Measurements from ENCODE around the gene FHOD3.

FHOD3 gene

GRCh38 chr18:36415171-36415570, 117.7 kb downstream of the FHOD3 start:
- Histone ChIP-seq H3K4me1 (ENCODE audit: control insufficient read depth, insufficient read depth, low read length, poor library complexity, severe bottlenecking) (no peaks in the 10 kb centered on the region), H3K27me3 (replicated peaks; ENCODE audit: control insufficient read depth, insufficient read depth, low read length, poor library complexity, severe bottlenecking) (no peaks in the 10 kb centered on the region), H3K9me3 (ENCODE audit: control insufficient read depth, low read length) (no peaks in the 10 kb centered on the region), H3K36me3 (ENCODE audit: control insufficient read depth, insufficient read depth, low read length) (no peaks in the 10 kb centered on the region), H3K27ac (ENCODE audit: insufficient read depth, low read length, poor library complexity, severe bottlenecking) (no peak overlapping the region), H3K4me3 (ENCODE audit: insufficient read depth, low read depth, low read length, poor library complexity, severe bottlenecking) (no peak overlapping the region)
- DNase-seq: no peak

GRCh38 chr18:36415625-36416024, 118.1 kb downstream of the FHOD3 start:
- H3K36me3 ChIP-seq (ENCODE audit: control insufficient read depth, insufficient read depth, low read length): no peaks in the 10 kb centered on the region

GRCh38 chr18:36419188-36419899, 121.8 kb downstream of the FHOD3 start:
- DNase-seq: no peak
- Histone ChIP-seq H3K4me3 (ENCODE audit: insufficient read depth, low read depth, low read length, poor library complexity, severe bottlenecking) (no peak overlapping the region), H3K27ac (ENCODE audit: insufficient read depth, low read length, poor library complexity, severe bottlenecking) (no peak overlapping the region), H3K9me3 (ENCODE audit: control insufficient read depth, low read length) (no peaks in the 10 kb centered on the region), H3K27me3 (replicated peaks; ENCODE audit: control insufficient read depth, insufficient read depth, low read length, poor library complexity, severe bottlenecking) (no peaks in the 10 kb centered on the region), H3K36me3 (ENCODE audit: control insufficient read depth, insufficient read depth, low read length) (no peaks in the 10 kb centered on the region), H3K4me1 (ENCODE audit: control insufficient read depth, insufficient read depth, low read length, poor library complexity, severe bottlenecking) (no peaks in the 10 kb centered on the region)

More at GRCh38 chr18:36415625-36416024, 118.1 kb downstream of the FHOD3 start:
- no peak overlapping the region for H3K4me3 ChIP-seq (ENCODE audit: insufficient read depth, low read depth, low read length, poor library complexity, severe bottlenecking)
- H3K4me1 ChIP-seq (ENCODE audit: control insufficient read depth, insufficient read depth, low read length, poor library complexity, severe bottlenecking): no peaks in the 10 kb centered on the region
- H3K27ac ChIP-seq (ENCODE audit: insufficient read depth, low read length, poor library complexity, severe bottlenecking): no peak overlapping the region
- no peaks in the 10 kb centered on the region for H3K9me3 ChIP-seq (ENCODE audit: control insufficient read depth, low read length)
- no peaks in the 10 kb centered on the region for H3K27me3 ChIP-seq (replicated peaks; ENCODE audit: control insufficient read depth, insufficient read depth, low read length, poor library complexity, severe bottlenecking)
- no peak for DNase-seq

GRCh38 chr18:36419900-36420531, 122.5 kb downstream of the FHOD3 start:
- no peak for DNase-seq
- Histone ChIP-seq H3K9me3 (ENCODE audit: control insufficient read depth, low read length) (no peaks in the 10 kb centered on the region), H3K36me3 (ENCODE audit: control insufficient read depth, insufficient read depth, low read length) (no peaks in the 10 kb centered on the region), H3K4me3 (ENCODE audit: insufficient read depth, low read depth, low read length, poor library complexity, severe bottlenecking) (no peak overlapping the region), H3K27me3 (replicated peaks; ENCODE audit: control insufficient read depth, insufficient read depth, low read length, poor library complexity, severe bottlenecking) (no peaks in the 10 kb centered on the region), H3K4me1 (ENCODE audit: control insufficient read depth, insufficient read depth, low read length, poor library complexity, severe bottlenecking) (no peaks in the 10 kb centered on the region), H3K27ac (ENCODE audit: insufficient read depth, low read length, poor library complexity, severe bottlenecking) (no peak overlapping the region)

- no peak overlapping the region for H3K27ac ChIP-seq (ENCODE audit: insufficient read depth, low read length, poor library complexity, severe bottlenecking)
- H3K36me3 ChIP-seq (ENCODE audit: control insufficient read depth, insufficient read depth, low read length): no peaks in the 10 kb centered on the region
- no peaks in the 10 kb centered on the region for H3K4me1 ChIP-seq (ENCODE audit: control insufficient read depth, insufficient read depth, low read length, poor library complexity, severe bottlenecking)
- no peak overlapping the region for H3K4me3 ChIP-seq (ENCODE audit: insufficient read depth, low read depth, low read length, poor library complexity, severe bottlenecking)
- no peak for DNase-seq
- H3K9me3 ChIP-seq (ENCODE audit: control insufficient read depth, low read length): no peaks in the 10 kb centered on the region
- no peaks in the 10 kb centered on the region for H3K27me3 ChIP-seq (replicated peaks; ENCODE audit: control insufficient read depth, insufficient read depth, low read length, poor library complexity, severe bottlenecking)
Measured at GRCh38 chr18:36420826-36421225, 123.3 kb downstream of the FHOD3 start.

GRCh38 chr18:36424741-36425142, 127.2 kb downstream of the FHOD3 start:
- no peak overlapping the region for H3K4me3 ChIP-seq (ENCODE audit: insufficient read depth, low read depth, low read length, poor library complexity, severe bottlenecking)
- H3K27ac ChIP-seq (ENCODE audit: insufficient read depth, low read length, poor library complexity, severe bottlenecking): no peak overlapping the region
- no peak for DNase-seq
- no peaks in the 10 kb centered on the region for H3K36me3 ChIP-seq (ENCODE audit: control insufficient read depth, insufficient read depth, low read length)
- H3K27me3 ChIP-seq (replicated peaks; ENCODE audit: control insufficient read depth, insufficient read depth, low read length, poor library complexity, severe bottlenecking): no peaks in the 10 kb centered on the region
- no peaks in the 10 kb centered on the region for H3K4me1 ChIP-seq (ENCODE audit: control insufficient read depth, insufficient read depth, low read length, poor library complexity, severe bottlenecking)
- no peaks in the 10 kb centered on the region for H3K9me3 ChIP-seq (ENCODE audit: control insufficient read depth, low read length)

GRCh38 chr18:36427369-36427768, 129.9 kb downstream of the FHOD3 start:
- Histone ChIP-seq H3K4me1 (ENCODE audit: control insufficient read depth, insufficient read depth, low read length, poor library complexity, severe bottlenecking) (no peaks in the 10 kb centered on the region), H3K27me3 (replicated peaks; ENCODE audit: control insufficient read depth, insufficient read depth, low read length, poor library complexity, severe bottlenecking) (no peaks in the 10 kb centered on the region), H3K4me3 (ENCODE audit: insufficient read depth, low read depth, low read length, poor library complexity, severe bottlenecking) (no peak overlapping the region), H3K36me3 (ENCODE audit: control insufficient read depth, insufficient read depth, low read length) (no peaks in the 10 kb centered on the region), H3K9me3 (ENCODE audit: control insufficient read depth, low read length) (no peaks in the 10 kb centered on the region), H3K27ac (ENCODE audit: insufficient read depth, low read length, poor library complexity, severe bottlenecking) (no peak overlapping the region)
- no peak for DNase-seq

GRCh38 chr18:36427831-36428230, 130.3 kb downstream of the FHOD3 start:
- H3K36me3 ChIP-seq (ENCODE audit: control insufficient read depth, insufficient read depth, low read length): no peaks in the 10 kb centered on the region
- no peaks in the 10 kb centered on the region for H3K9me3 ChIP-seq (ENCODE audit: control insufficient read depth, low read length)
- no peak for DNase-seq
- H3K27me3 ChIP-seq (replicated peaks; ENCODE audit: control insufficient read depth, insufficient read depth, low read length, poor library complexity, severe bottlenecking): no peaks in the 10 kb centered on the region
- H3K27ac ChIP-seq (ENCODE audit: insufficient read depth, low read length, poor library complexity, severe bottlenecking): no peak overlapping the region
- H3K4me3 ChIP-seq (ENCODE audit: insufficient read depth, low read depth, low read length, poor library complexity, severe bottlenecking): no peak overlapping the region
- no peaks in the 10 kb centered on the region for H3K4me1 ChIP-seq (ENCODE audit: control insufficient read depth, insufficient read depth, low read length, poor library complexity, severe bottlenecking)

- no peaks in the 10 kb centered on the region for H3K36me3 ChIP-seq (ENCODE audit: control insufficient read depth, insufficient read depth, low read length)
- H3K27me3 ChIP-seq (replicated peaks; ENCODE audit: control insufficient read depth, insufficient read depth, low read length, poor library complexity, severe bottlenecking): no peaks in the 10 kb centered on the region
- no peaks in the 10 kb centered on the region for H3K9me3 ChIP-seq (ENCODE audit: control insufficient read depth, low read length)
- no peak overlapping the region for H3K27ac ChIP-seq (ENCODE audit: insufficient read depth, low read length, poor library complexity, severe bottlenecking)
- DNase-seq: no peak
- H3K4me3 ChIP-seq (ENCODE audit: insufficient read depth, low read depth, low read length, poor library complexity, severe bottlenecking): no peak overlapping the region
- no peaks in the 10 kb centered on the region for H3K4me1 ChIP-seq (ENCODE audit: control insufficient read depth, insufficient read depth, low read length, poor library complexity, severe bottlenecking)
Measured at GRCh38 chr18:36428431-36429029, 131.0 kb downstream of the FHOD3 start.

GRCh38 chr18:36432880-36433555, 135.5 kb downstream of the FHOD3 start:
- Histone ChIP-seq H3K27me3 (replicated peaks; ENCODE audit: control insufficient read depth, insufficient read depth, low read length, poor library complexity, severe bottlenecking) (no peaks in the 10 kb centered on the region), H3K27ac (ENCODE audit: insufficient read depth, low read length, poor library complexity, severe bottlenecking) (no peak overlapping the region), H3K4me1 (ENCODE audit: control insufficient read depth, insufficient read depth, low read length, poor library complexity, severe bottlenecking) (no peaks in the 10 kb centered on the region), H3K36me3 (ENCODE audit: control insufficient read depth, insufficient read depth, low read length) (no peaks in the 10 kb centered on the region), H3K4me3 (ENCODE audit: insufficient read depth, low read depth, low read length, poor library complexity, severe bottlenecking) (no peak overlapping the region), H3K9me3 (ENCODE audit: control insufficient read depth, low read length) (no peaks in the 10 kb centered on the region)
- DNase-seq: no peak
